Neural cell (in vitro differentiated cells): ENCODE data around the gene SCN4B. TPM values are rescaled to one million over a fixed set of nuclear protein-coding genes. Genes with fewer than 3 reads are reported as not detected.

Experiments
- H2AFZ ChIP-seq: fragments of 200-600, 300-800 bp; sonication (generic), shearing (Covaris generic); 2 replicates; pipeline ENCODE4 v1.6.0; 2014; ENCODE audit warnings: low read depth, mild to moderate bottlenecking, antibody characterized with exemption, low read length, moderate library complexity
- H3F3A ChIP-seq: fragments of 200-600 bp; shearing (Covaris generic); 2 replicates; pipeline ENCODE4 v1.6.1; 2016; ENCODE audit warnings: mild to moderate bottlenecking, moderate library complexity, mixed read lengths, antibody characterized with exemption, low read length; ENCODE audit not compliant: insufficient read depth, poor library complexity, severe bottlenecking
- H3K27ac ChIP-seq: fragments of 200-600, 300-800 bp; sonication (generic), shearing (Covaris generic); 2 replicates; pipeline ENCODE4 v1.5.1; 2014; ENCODE audit warnings: mild to moderate bottlenecking, low read length, moderate library complexity
- H3K27me3 ChIP-seq: fragments of 300-800, 200-600 bp; sonication (generic), shearing (Covaris generic); 2 replicates; pipeline ENCODE4 v1.6.0; 2014; ENCODE audit warnings: mild to moderate bottlenecking, low read depth, low read length, moderate library complexity; ENCODE audit not compliant: insufficient read depth
- H3K36me3 ChIP-seq: fragments of 300-800, 200-600 bp; sonication (generic), shearing (Covaris generic); 2 replicates; pipeline ENCODE4 v1.5.1; 2014; ENCODE audit warnings: mild to moderate bottlenecking, antibody characterized with exemption, low read length, moderate library complexity; ENCODE audit not compliant: insufficient read depth
- H3K4me2 ChIP-seq: fragments of 300-800, 200-600 bp; sonication (generic), shearing (Covaris generic); 2 replicates; pipeline ENCODE4 v1.6.0; 2014; ENCODE audit warnings: mild to moderate bottlenecking, low read length
- H3K4me3 ChIP-seq: fragments of 300-800, 200-600 bp; sonication (generic), shearing (Covaris generic); 2 replicates; pipeline ENCODE4 v1.5.1; 2014; ENCODE audit warnings: mild to moderate bottlenecking, low read length, moderate library complexity
- H3K79me2 ChIP-seq: fragments of 200-600 bp; shearing (Covaris generic); replicated peaks from 2 replicates; pipeline ENCODE4 v1.6.0; 2014; ENCODE audit warnings: mild to moderate bottlenecking, low read length, moderate library complexity; ENCODE audit not compliant: insufficient read depth
- H3K9ac ChIP-seq: fragments of 300-800, 200-600 bp; sonication (generic), shearing (Covaris generic); 2 replicates; pipeline ENCODE4 v1.6.1; 2016; ENCODE audit warnings: mild to moderate bottlenecking, low read length, mixed read lengths
- H3K9me2 ChIP-seq: fragments of 200-600 bp; shearing (Covaris generic); 2 replicates; pipeline ENCODE4 v1.6.1; 2016; ENCODE audit warnings: mild to moderate bottlenecking, low read length, mixed read lengths; ENCODE audit not compliant: insufficient read depth
- H3K9me3 ChIP-seq: fragments of 200-600, 300-800 bp; sonication (generic), shearing (Covaris generic); 2 replicates; pipeline ENCODE4 v1.6.1; 2016; ENCODE audit warnings: mild to moderate bottlenecking, mixed run types, low read length, moderate library complexity, mixed read lengths
- H4K20me1 ChIP-seq: fragments of 200-600 bp; shearing (Covaris generic); 2 replicates; pipeline ENCODE4 v1.6.1; 2016; ENCODE audit warnings: mild to moderate bottlenecking, mixed run types; ENCODE audit not compliant: insufficient read depth
- EP300 ChIP-seq: fragments of 450-650 bp; conservative IDR thresholded peaks from 2 replicates; pipeline ENCODE4 v1.6.1; 2014; ENCODE audit warnings: antibody characterized with exemption, mild to moderate bottlenecking, moderate library complexity; ENCODE audit not compliant: poor library complexity, severe bottlenecking
- EZH2 ChIP-seq: fragments of 200-600, 300-800 bp; shearing (Covaris generic), sonication (generic); IDR thresholded peaks from 2 replicates; pipeline ENCODE4 v1.6.1; 2014; ENCODE audit warnings: antibody characterized with exemption, low read length, borderline replicate concordance, mild to moderate bottlenecking; ENCODE audit not compliant: insufficient read depth, poor library complexity, severe bottlenecking
- MXI1 ChIP-seq: fragments of 450-650 bp; conservative IDR thresholded peaks from 2 replicates; pipeline ENCODE4 v1.6.1; 2014; ENCODE audit warnings: antibody characterized with exemption, mild to moderate bottlenecking; ENCODE audit not compliant: poor library complexity, severe bottlenecking
- POLR2AphosphoS5 ChIP-seq: IDR thresholded peaks from 2 replicates; pipeline ENCODE4 v1.6.1; 2012
- RAD21 ChIP-seq: fragments of 450-650 bp; conservative IDR thresholded peaks from 2 replicates; pipeline ENCODE4 v1.6.1; 2014; ENCODE audit warnings: antibody characterized with exemption, mild to moderate bottlenecking, moderate library complexity
- REST ChIP-seq: IDR thresholded peaks from 2 replicates; pipeline ENCODE4 v1.6.1; 2012; ENCODE audit warnings: borderline replicate concordance
- SMC3 ChIP-seq: fragments of 450-650 bp; conservative IDR thresholded peaks from 2 replicates; pipeline ENCODE4 v1.6.1; 2014; ENCODE audit warnings: antibody characterized with exemption, mild to moderate bottlenecking, moderate library complexity; ENCODE audit not compliant: poor library complexity
- TAF1 ChIP-seq: IDR thresholded peaks from 2 replicates; pipeline ENCODE4 v1.6.1; 2012; ENCODE audit warnings: low read depth
- polyA plus RNA-seq: library from polyadenylated mRNA; depleted of rRNA; stranded (reverse); fragments of >200 nt; gene quantifications from 2 replicates; pipeline ENCODE4 v1.2.3, GENCODE V29; 2014
- TF ChIP-seq, protein P1 (sequence below): fragments of 450-650 bp; IDR thresholded peaks from 2 replicates; pipeline ENCODE4 v1.5.1; 2014; ENCODE audit warnings: antibody characterized with exemption, mild to moderate bottlenecking, moderate library complexity; ENCODE audit not compliant: poor library complexity, severe bottlenecking

Gene SCN4B
- polyA plus RNA-seq, 1 donor from 2014 or later = 0.61 TPM

- Histone ChIP-seq H2AFZ (no peak overlapping the region), H4K20me1 (no peaks in the 10 kb centered on the region), H3K9me3 (no peaks in the 10 kb centered on the region), H3K79me2 (no peaks in the 10 kb centered on the region), H3K9ac (no peak overlapping the region), H3K27me3 (peaks cover 63% of the 10 kb centered on the region), H3K27ac (no peak overlapping the region), H3K4me2 (no peak overlapping the region), H3F3A (no peaks in the 10 kb centered on the region), H3K9me2 (no peaks in the 10 kb centered on the region), H3K36me3 (no peaks in the 10 kb centered on the region), H3K4me3 (no peak overlapping the region)
- no peak for TF ChIP-seq EP300
- TF ChIP-seq, protein P1, sequence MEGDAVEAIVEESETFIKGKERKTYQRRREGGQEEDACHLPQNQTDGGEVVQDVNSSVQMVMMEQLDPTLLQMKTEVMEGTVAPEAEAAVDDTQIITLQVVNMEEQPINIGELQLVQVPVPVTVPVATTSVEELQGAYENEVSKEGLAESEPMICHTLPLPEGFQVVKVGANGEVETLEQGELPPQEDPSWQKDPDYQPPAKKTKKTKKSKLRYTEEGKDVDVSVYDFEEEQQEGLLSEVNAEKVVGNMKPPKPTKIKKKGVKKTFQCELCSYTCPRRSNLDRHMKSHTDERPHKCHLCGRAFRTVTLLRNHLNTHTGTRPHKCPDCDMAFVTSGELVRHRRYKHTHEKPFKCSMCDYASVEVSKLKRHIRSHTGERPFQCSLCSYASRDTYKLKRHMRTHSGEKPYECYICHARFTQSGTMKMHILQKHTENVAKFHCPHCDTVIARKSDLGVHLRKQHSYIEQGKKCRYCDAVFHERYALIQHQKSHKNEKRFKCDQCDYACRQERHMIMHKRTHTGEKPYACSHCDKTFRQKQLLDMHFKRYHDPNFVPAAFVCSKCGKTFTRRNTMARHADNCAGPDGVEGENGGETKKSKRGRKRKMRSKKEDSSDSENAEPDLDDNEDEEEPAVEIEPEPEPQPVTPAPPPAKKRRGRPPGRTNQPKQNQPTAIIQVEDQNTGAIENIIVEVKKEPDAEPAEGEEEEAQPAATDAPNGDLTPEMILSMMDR = no peak
- no peak for TF ChIP-seq MXI1
- no peak for TF ChIP-seq SMC3
- TF ChIP-seq POLR2AphosphoS5 = no peak
- no peak for TF ChIP-seq REST
- TF ChIP-seq TAF1 = no peak
- TF ChIP-seq RAD21 = no peak
- no peak for TF ChIP-seq EZH2
Observed at GRCh38 chr11:118148240-118148639, 4.4 kb downstream of the SCN4B start.

DNA sequence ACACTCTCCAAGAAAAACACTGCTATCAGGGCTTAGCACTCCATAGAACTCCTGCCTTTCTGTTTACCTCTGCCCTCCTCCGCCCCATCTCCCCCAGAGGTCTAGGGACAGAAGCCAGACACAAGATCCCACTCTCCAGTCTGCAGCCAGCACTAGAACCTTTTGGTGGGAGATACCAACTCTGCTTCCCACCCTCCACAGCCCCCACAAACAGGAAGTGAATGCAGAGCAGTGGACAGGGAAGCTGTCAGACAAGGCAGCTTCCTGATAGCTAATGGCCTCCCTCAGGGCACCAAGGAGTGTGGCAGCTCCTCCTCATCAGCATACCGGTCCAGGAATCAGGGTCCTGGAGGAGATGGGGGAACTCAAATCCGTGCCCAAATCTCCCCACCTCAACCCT is 5.1 kb downstream of the SCN4B start:
- no peaks in the 10 kb centered on the region for H3K79me2 ChIP-seq
- H3K9ac ChIP-seq = no peak overlapping the region
- no peak overlapping the region for H3K27ac ChIP-seq
- no peaks in the 10 kb centered on the region for H3K9me2 ChIP-seq
- H3K4me2 ChIP-seq = no peak overlapping the region
- no peaks in the 10 kb centered on the region for H3K9me3 ChIP-seq
- peaks cover 58% of the 10 kb centered on the region for H3K27me3 ChIP-seq
- TF ChIP-seq RAD21 = no peak
- no peak for TF ChIP-seq TAF1
- no peak for TF ChIP-seq MXI1
- TF ChIP-seq, protein P1 = no peak
- no peak for TF ChIP-seq EP300
- no peak for TF ChIP-seq SMC3
- no peak for TF ChIP-seq POLR2AphosphoS5
- no peak for TF ChIP-seq EZH2
- H2AFZ ChIP-seq = no peak overlapping the region
- H4K20me1 ChIP-seq = no peaks in the 10 kb centered on the region
- no peaks in the 10 kb centered on the region for H3F3A ChIP-seq
- H3K36me3 ChIP-seq = no peaks in the 10 kb centered on the region
- no peak overlapping the region for H3K4me3 ChIP-seq
